HFF-Myc (cell line): ENCODE measurements around the gene SNX3.
A peak's percentile ranks its signal among the peaks of the same experiment; 100 is the strongest.
"Not testable (repeated sequence)": the region's sequence is repeated elsewhere in the genome, so short reads cannot be mapped to it uniquely, and the experiment has no call there.

Source experiments
- DNase-seq: peaks from one replicate; pipeline ENCODE4 v3.0.0-alpha.2; 2011; ENCODE audit warnings: low read depth; ENCODE audit errors: extremely low read depth
- H3K4me3 ChIP-seq: replicated peaks from 2 replicates; pipeline ENCODE4 v1.5.1; 2011; ENCODE audit warnings: low read depth, mild to moderate bottlenecking, control low read depth, low read length
- TF ChIP-seq, protein P1 (sequence below): IDR thresholded peaks from 2 replicates; pipeline ENCODE4 v1.5.1; 2012; ENCODE audit warnings: mild to moderate bottlenecking, low read depth, low read length, control low read depth; ENCODE audit errors: missing control alignments

SNX3 gene

DNA sequence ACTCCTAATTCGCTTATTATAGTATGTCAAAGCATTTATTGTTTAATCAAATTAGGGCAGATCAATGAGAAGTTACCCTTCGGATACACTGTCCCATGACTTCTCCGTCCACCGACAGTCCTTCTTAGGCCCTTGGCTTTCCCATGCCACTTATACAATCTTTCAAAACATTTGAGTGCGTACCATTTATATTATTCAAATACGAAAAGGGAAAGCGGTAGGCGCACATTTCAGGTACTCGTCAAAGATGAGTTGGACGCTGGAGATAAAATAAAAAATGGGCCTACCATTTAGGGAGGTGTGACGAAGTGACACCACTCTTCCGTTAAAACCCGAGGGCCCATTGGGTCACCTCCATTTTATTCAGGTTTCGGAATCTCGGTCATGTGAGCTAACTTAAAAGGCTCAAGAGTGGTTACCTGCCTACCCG, 33.5 kb upstream of the SNX3 start:
- H3K4me3 ChIP-seq = peak overlapping the region; percentile 70
- TF ChIP-seq, protein P1, sequence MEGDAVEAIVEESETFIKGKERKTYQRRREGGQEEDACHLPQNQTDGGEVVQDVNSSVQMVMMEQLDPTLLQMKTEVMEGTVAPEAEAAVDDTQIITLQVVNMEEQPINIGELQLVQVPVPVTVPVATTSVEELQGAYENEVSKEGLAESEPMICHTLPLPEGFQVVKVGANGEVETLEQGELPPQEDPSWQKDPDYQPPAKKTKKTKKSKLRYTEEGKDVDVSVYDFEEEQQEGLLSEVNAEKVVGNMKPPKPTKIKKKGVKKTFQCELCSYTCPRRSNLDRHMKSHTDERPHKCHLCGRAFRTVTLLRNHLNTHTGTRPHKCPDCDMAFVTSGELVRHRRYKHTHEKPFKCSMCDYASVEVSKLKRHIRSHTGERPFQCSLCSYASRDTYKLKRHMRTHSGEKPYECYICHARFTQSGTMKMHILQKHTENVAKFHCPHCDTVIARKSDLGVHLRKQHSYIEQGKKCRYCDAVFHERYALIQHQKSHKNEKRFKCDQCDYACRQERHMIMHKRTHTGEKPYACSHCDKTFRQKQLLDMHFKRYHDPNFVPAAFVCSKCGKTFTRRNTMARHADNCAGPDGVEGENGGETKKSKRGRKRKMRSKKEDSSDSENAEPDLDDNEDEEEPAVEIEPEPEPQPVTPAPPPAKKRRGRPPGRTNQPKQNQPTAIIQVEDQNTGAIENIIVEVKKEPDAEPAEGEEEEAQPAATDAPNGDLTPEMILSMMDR = no peak
- DNase-seq = no peak

DNA sequence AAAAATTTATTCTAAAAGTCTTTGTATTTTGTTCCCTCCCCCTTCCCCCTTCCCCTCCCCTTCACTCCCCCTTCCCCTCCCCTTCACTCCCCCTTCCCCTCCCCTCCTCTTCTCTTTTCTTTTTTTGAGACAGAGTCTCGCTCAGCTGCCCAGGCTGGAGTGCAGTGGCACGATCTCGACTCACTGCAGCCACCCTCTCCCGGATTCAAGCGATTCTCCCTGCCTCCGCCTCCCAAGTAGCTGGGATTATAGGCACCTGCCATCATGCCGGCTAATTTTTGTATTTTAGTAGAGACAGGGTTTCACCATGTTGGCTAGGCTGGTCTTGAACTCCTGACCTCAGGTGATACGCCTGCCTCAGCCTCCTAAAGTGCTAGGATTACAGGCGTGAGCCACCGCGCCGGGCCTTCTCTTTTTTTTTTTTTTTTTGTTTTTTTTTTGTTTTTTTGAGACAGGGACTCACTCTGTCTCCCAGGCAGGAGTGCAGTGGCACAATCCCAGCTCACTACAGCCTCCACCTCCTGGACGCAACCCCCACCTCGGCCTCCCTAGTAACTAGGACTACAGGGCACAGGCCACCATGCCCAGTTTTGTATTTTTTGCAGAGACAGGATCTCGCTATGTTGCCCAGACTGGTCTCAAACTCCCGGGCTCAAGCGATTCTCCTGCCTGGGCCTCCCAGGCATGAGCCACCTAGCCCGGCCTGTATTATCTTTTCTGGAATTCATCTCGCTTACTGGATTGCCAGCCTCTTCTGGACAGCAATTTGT, 32.9 kb upstream of the SNX3 start:
- TF ChIP-seq, protein P1 = no peak
- DNase-seq = no peak
- H3K4me3 ChIP-seq = peak overlapping the region; percentile 70

DNA sequence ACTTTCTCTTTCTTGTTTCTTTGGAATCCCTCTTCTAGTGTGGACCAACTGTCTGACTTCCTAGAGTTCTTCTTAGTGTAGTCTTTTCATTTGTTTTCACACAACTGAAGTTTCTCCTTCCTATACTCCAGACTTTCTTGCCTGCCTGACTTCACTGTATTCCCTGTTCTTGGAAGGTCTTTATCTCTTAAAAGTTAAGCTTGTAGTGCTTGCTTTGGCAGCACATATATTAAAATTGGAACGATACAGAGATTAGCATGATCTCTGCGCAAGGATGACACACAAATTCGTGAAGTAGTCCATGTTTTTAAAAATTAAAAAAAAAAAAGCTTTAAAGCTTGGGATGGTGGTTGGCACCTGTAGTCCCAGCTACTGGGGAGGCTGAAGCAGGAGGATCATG, 31.7 kb upstream of the SNX3 start:
- not testable (repeated sequence) for DNase-seq, H3K4me3 ChIP-seq

DNA sequence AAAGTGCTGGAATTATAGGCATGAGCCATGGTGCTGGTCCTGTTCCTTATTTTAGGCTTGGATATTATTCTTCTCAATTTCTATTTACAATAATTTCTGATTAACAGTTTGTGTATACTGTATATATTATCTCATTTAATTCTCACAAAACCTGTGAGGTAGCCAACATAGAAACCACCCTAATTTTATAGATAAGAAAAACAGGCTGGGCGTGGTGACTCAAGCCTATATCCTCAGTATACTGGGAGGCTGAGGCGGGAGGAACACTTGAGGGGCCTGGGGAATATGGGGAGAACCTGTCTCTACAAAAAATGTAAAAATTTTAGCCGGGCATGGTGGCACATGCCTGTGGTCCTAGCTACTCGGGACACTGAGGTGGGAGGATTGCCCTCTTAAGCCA, 30.3 kb upstream of the SNX3 start:
- DNase-seq = no peak
- H3K4me3 ChIP-seq = no peak overlapping the region
- TF ChIP-seq, protein P1 = no peak

DNA sequence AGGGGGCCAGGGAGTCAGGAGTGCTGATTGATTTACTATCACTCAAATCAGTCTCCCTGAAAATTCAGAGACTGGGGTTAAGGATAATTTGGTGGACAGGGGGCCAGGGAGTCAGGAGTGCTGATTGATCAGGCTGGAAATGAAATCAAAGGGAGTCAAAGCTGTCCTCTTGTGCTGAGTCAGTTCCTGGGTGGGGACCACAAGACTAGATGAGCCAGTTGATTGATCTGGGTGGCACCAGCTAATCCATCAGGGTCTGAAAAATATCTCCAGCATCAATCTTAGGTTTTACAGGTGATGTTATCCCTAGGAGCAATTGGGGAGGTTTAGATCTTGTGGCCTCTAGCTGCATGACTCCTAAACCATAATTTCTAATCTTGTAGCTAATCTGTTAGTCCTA, 27.9 kb upstream of the SNX3 start:
- H3K4me3 ChIP-seq = no peak overlapping the region
- TF ChIP-seq, protein P1 = no peak
- DNase-seq = no peak

DNA sequence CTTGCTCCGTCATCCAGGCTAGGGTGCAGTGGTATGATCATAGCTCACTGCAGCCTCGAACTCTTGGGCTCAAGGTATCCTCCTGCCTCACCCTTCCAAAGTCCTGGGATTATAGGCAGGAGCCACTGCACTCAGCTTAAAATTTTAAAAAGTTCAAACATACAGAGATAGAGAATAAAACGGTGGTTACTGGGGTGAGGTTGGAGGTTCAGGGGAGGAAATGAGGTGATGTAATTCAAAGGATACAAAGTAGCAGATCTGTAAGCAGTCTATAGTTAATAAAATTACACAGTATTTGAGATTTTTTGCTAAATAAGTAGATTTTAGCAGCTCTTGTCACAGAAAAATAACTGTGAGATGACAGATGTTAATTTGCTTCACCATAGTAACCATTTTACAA, 26.5 kb upstream of the SNX3 start:
- no peak for DNase-seq
- TF ChIP-seq, protein P1 = no peak
- H3K4me3 ChIP-seq = no peak overlapping the region

DNA sequence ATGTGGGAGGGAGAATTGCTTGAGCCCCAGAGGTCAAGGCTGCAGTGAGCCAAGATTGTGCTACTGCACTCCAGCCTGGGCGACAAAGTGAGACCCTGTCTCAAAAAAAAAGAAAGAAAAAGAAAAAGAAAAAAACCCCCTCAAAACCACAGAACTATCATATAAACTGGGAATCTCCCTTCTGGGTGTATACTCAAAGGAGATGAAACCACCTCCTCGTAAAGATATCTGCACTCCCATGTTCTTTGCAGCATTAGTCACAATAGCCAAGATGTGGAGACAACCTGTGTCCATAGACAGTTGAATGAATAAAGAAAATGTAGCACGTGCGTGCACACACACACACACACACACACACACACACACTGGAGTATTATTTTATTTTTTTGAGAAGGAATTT, 25.5 kb upstream of the SNX3 start:
- no peak overlapping the region for H3K4me3 ChIP-seq
- DNase-seq = no peak

More for the DNA sequence above, 25.5 kb upstream of the SNX3 start:
- TF ChIP-seq, protein P1 = no peak
